Measurements from ENCODE around the gene PATJ. TPM values are rescaled to one million over a fixed set of nuclear protein-coding genes. Genes with fewer than 3 reads are reported as not detected.
"Not testable (repeated sequence)": the region's sequence is repeated elsewhere in the genome, so short reads cannot be mapped to it uniquely, and the experiment has no call there.

Gene PATJ
- total RNA-seq, 4 donors from 2014 or later = 119 to 299 (median 149) TPM

DNA sequence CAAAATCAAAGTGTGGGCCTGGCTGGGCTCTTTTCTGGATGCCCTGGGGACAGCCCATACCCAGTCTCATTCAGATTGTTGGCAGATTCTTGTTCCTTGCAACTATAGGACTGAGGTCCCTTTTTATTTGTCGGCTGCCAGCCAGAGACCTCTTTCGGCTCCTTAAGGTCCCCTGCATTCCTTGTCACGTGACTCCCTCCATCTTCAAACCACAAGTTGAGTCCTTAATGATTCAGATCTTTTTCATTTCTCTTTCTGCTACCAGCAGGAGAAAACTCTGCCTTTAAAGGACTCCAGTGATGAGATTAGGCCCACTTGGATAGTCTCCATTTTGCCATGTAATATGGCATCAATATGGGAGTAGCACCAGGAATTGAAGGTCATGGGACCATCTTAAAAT is 48.6 kb downstream of the PATJ start:
- in situ Hi-C loops (cut with MboI; ENCODE audit: low pct_ligation_motif_present in 1 of 4, low pct_unique_long_range_greater_than_20kb in 1 of 4, low sequenced_read_pairs in 3 of 4) (no loop called here), intact Hi-C loops (cut with DNase I; ENCODE audit: low total_unique reads) (no loop called here)
- H3K4me3 ChIP-seq = no peak overlapping the region
- H3K9me3 ChIP-seq = no peaks in the 10 kb centered on the region
- H3K27ac ChIP-seq = no peak overlapping the region
- no peaks in the 10 kb centered on the region for H3K27me3 ChIP-seq
- H3K4me1 ChIP-seq = no peaks in the 10 kb centered on the region
- WGBS, 2 donors (ENCODE audit: low coverage in 1 of 2) = 89% methylated on average over 3 of the region's 3 CpGs
- H3K36me3 ChIP-seq = peaks cover 0 to 18% (median 5%) of the 10 kb centered on the region in 4 donors
- TF ChIP-seq EP300 (IDR thresholded peaks at IDR 0.05; ENCODE audit: low read depth) (no peak), POLR2A (IDR thresholded peaks at IDR 0.05) (no peak), POLR2AphosphoS5 (IDR thresholded peaks at IDR 0.05) (no peak)
- TF ChIP-seq, protein P1, sequence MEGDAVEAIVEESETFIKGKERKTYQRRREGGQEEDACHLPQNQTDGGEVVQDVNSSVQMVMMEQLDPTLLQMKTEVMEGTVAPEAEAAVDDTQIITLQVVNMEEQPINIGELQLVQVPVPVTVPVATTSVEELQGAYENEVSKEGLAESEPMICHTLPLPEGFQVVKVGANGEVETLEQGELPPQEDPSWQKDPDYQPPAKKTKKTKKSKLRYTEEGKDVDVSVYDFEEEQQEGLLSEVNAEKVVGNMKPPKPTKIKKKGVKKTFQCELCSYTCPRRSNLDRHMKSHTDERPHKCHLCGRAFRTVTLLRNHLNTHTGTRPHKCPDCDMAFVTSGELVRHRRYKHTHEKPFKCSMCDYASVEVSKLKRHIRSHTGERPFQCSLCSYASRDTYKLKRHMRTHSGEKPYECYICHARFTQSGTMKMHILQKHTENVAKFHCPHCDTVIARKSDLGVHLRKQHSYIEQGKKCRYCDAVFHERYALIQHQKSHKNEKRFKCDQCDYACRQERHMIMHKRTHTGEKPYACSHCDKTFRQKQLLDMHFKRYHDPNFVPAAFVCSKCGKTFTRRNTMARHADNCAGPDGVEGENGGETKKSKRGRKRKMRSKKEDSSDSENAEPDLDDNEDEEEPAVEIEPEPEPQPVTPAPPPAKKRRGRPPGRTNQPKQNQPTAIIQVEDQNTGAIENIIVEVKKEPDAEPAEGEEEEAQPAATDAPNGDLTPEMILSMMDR (IDR thresholded peaks at IDR 0.05) = no peak
- no peak for DNase-seq

DNA sequence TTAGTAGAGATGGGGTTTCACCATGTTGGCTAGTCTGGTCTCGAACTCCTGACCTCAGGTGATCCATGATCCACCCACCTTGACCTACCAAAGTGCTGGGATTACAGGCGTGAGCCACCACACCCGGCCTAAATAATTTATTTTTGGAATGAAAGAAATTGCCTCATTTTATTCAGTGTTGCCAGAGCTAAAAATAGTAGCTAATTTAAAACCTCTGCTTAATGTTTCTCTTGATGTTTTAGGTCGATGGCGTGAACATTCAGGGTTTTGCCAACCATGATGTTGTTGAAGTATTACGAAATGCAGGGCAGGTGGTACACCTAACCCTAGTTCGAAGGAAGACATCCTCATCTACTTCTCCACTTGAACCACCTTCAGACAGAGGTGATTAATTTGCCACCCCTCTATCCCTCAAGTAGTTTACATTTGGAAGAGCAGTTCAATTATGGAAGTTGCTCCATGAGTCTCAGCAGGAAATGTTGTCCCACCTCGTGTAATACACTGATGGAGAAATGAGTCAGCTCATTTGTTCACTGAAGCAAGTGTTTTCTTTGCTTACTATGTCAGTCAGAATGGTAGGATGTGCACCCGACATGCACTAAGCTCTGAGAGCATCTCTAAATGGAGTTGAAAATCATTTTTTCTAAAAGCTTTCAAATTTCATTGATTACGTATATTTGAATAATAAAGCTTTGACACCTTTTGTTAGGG is 54.9 kb downstream of the PATJ start:
- in situ Hi-C loops (cut with MboI; ENCODE audit: low pct_ligation_motif_present in 1 of 4, low pct_unique_long_range_greater_than_20kb in 1 of 4, low sequenced_read_pairs in 3 of 4) (no loop called here), intact Hi-C loops (cut with DNase I; ENCODE audit: low total_unique reads) (no loop called here)
- no peaks in the 10 kb centered on the region for H3K4me1 ChIP-seq
- H3K4me3 ChIP-seq = no peak overlapping the region
- no peak for DNase-seq
- no peaks in the 10 kb centered on the region for H3K9me3 ChIP-seq
- H3K27me3 ChIP-seq = no peaks in the 10 kb centered on the region
- 78 to 93% methylated on average over 9 to 10 of the region's 10 CpGs for WGBS, 2 donors (ENCODE audit: low coverage in 1 of 2)
- peaks cover 0 to 28% (median 5%) of the 10 kb centered on the region in 4 donors for H3K36me3 ChIP-seq
- no peak overlapping the region for H3K27ac ChIP-seq
- no peak for TF ChIP-seq POLR2AphosphoS5 (IDR thresholded peaks at IDR 0.05)
- TF ChIP-seq EP300 (IDR thresholded peaks at IDR 0.05; ENCODE audit: low read depth) = no peak

GRCh38 chr1:61801047-61801446 is 58.8 kb downstream of the PATJ start:
- H3K4me3 ChIP-seq; H3K4me1 ChIP-seq; intact Hi-C loops (cut with DNase I; ENCODE audit: low total_unique reads); H3K27me3 ChIP-seq; H3K9me3 ChIP-seq; H3K27ac ChIP-seq; DNase-seq; in situ Hi-C loops (cut with MboI; ENCODE audit: low pct_ligation_motif_present in 1 of 4, low pct_unique_long_range_greater_than_20kb in 1 of 4, low sequenced_read_pairs in 3 of 4): not testable (repeated sequence)
- 100% methylated on average over 1 of the region's 1 CpG for WGBS, 2 donors (ENCODE audit: low coverage in 1 of 2)
- H3K36me3 ChIP-seq = peaks cover 0 to 28% (median 10%) of the 10 kb centered on the region in 4 donors

DNA sequence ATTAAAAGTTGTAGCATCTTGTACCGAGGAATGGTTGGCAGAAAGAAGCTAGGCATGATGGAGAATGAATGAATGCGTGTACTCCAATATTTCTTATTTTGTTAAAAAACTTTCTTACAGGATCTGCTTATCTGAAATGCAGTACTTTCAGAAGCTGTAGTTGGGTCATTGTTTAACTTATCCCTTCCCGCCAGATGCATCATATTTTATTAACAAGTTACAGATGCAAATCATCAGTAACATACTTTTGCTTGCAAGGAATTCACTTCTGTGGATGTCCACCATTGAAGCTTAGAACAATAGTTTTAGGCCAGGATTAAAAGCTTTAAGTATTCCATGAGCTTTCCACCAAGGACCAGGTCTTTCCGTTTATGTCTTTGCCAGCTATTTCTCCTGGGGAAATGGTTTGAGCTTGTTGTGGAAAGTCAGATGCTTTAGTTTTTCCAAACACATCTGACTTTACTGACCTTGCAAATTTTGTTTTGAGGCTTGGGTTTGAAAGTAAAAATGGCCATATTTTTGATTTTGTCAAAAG is 65.4 kb downstream of the PATJ start:
- Histone ChIP-seq H3K4me3 (no peak overlapping the region), H3K4me1 (no peaks in the 10 kb centered on the region), H3K27me3 (no peaks in the 10 kb centered on the region), H3K9me3 (no peaks in the 10 kb centered on the region), H3K36me3 (peaks cover 0 to 5% (median 2%) of the 10 kb centered on the region in 4 donors), H3K27ac (no peak overlapping the region)
- WGBS, 2 donors (ENCODE audit: low coverage in 1 of 2) = 86 to 90% methylated on average over 4 of the region's 4 CpGs
- intact Hi-C loops (cut with DNase I; ENCODE audit: low total_unique reads) (no loop called here), in situ Hi-C loops (cut with MboI; ENCODE audit: low pct_ligation_motif_present in 1 of 4, low pct_unique_long_range_greater_than_20kb in 1 of 4, low sequenced_read_pairs in 3 of 4) (no loop called here)
- DNase-seq = no peak
- TF ChIP-seq, protein P1 (IDR thresholded peaks at IDR 0.05) = no peak
- TF ChIP-seq EP300 (IDR thresholded peaks at IDR 0.05; ENCODE audit: low read depth) (no peak), POLR2AphosphoS5 (IDR thresholded peaks at IDR 0.05) (no peak), POLR2A (IDR thresholded peaks at IDR 0.05) (no peak)

- Histone ChIP-seq H3K27me3 (no peaks in the 10 kb centered on the region), H3K4me3 (no peak overlapping the region), H3K4me1 (no peaks in the 10 kb centered on the region), H3K36me3 (peaks cover 0 to 3% (median 0%) of the 10 kb centered on the region in 4 donors), H3K9me3 (no peaks in the 10 kb centered on the region), H3K27ac (no peak overlapping the region)
- DNase-seq = no peak
- 95 to 96% methylated on average over 4 of the region's 4 CpGs for WGBS, 2 donors (ENCODE audit: low coverage in 1 of 2)
- TF ChIP-seq EP300 (IDR thresholded peaks at IDR 0.05; ENCODE audit: low read depth) (no peak), POLR2A (IDR thresholded peaks at IDR 0.05) (no peak), POLR2AphosphoS5 (IDR thresholded peaks at IDR 0.05) (no peak)
- TF ChIP-seq, protein P1 (IDR thresholded peaks at IDR 0.05) = no peak
- in situ Hi-C loops (cut with MboI; ENCODE audit: low pct_ligation_motif_present in 1 of 4, low pct_unique_long_range_greater_than_20kb in 1 of 4, low sequenced_read_pairs in 3 of 4) = no loop called here
- intact Hi-C loops (cut with DNase I; ENCODE audit: low total_unique reads) = no loop called here
Observed at GRCh38 chr1:61808321-61808720, 66.0 kb downstream of the PATJ start.
